Endometrial microvascular endothelial cells (primary cell): ENCODE results near the gene GRM7. TPM values are rescaled to one million over a fixed set of nuclear protein-coding genes. Genes with fewer than 3 reads are reported as not detected.

Source experiments
- in situ Hi-C: cut with HindIII; loops from 2 replicates; pipeline ENCODE4 v1.10.0; 2017; ENCODE audit warnings: low sequenced_read_pairs, low pct_unique_long_range_greater_than_20kb; ENCODE audit errors: inconsistent ontology term
- total RNA-seq: library from RNA; depleted of rRNA; stranded (reverse); fragments of >200 nt; gene quantifications from one replicate; pipeline ENCODE4 v1.2.3, GENCODE V29; 2015; ENCODE audit errors: inconsistent ontology term

Gene GRM7
- total RNA-seq, 1 donor from 2014 or later = not detected

GRCh38 chr3:7275396-7275795 lies 414.5 kb downstream of the GRM7 start:
- in situ Hi-C loops = no loop called here

GRCh38 chr3:7280318-7280717 lies 419.4 kb downstream of the GRM7 start:
- in situ Hi-C loops = no loop called here

DNA sequence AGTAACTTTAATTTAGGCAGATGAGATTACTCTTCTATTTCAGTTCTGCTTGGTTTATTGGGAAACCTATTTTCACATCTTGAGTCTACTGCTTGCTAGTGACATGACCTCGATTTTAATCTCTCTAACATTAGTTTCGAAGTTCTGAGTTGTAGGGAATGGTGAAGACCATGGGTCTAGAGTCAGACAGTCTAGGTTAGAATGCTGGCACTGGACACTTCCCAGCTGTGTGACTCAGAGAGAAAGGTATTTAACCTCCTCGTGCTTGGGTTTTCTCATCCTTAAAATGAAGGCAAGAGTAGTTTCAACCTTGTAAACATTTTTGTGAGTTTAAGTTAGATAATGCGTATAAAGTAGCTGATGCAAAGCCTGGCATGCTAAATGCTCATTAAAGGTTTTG lies 422.1 kb downstream of the GRM7 start:
- in situ Hi-C loops = no loop called here

DNA sequence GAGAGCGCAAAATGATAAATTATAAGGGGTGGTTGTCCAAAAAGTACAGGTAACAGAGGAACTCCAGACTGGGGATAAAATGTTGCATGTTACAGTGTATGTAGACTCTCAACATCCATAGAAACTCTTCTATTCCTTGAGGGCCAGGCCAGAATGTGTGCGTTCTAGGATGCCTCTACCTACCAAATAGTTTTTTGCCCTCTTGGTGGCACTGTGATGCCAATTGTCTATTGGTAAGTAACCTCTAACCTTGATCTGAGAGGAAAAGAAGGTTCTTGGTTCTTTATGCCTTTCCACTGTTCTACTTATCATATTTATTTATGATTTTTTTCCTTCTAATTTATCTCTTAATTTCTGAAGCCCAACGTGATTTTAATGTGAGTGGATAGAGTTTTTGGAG lies 424.6 kb downstream of the GRM7 start:
- in situ Hi-C loops = no loop called here

GRCh38 chr3:7288133-7288532 lies 427.2 kb downstream of the GRM7 start:
- in situ Hi-C loops = no loop called here

- in situ Hi-C loops = no loop called here
These were observed 428.2 kb downstream of the GRM7 start for GRCh38 chr3:7289121-7289520.

DNA sequence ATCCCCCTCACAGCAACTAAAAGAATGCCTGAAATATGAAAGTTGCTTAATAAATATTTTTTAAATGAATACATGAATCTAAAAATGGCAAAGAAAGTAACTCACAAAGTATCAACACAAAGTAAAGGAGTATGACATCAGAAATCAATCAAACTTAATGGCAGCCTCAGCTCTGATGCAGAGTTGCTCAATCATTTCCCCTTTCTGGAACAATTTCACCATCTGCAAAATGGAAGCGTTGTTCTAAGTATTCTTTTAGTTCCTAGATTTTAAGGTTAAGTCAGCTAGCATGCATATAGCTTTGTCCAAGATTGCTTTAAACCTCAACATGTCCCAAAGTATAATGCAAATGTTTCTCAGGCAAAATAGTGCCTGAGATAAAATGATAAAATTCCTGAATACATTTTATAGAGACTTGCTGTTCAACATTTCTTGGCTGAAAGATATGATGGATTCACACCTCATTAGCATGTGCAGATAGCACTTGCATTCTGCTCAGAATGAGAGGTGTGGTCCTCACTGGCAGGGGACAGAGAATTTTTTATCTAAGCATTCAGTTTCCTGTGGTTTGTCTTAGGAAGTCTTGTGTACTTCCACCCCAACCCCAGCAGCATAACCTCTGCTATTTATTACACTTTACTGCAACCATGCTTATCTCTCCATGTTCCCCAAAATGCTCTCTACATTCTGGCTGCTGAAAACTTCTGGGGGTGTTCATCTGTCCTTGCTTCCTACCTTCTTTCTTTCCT lies 429.3 kb downstream of the GRM7 start:
- in situ Hi-C loops = no loop called here

GRCh38 chr3:7292362-7292761 lies 431.4 kb downstream of the GRM7 start:
- in situ Hi-C loops = no loop called here

GRCh38 chr3:7293286-7293685 lies 432.4 kb downstream of the GRM7 start:
- in situ Hi-C loops = no loop called here

- in situ Hi-C loops = no loop called here
These were observed 444.6 kb downstream of the GRM7 start for GRCh38 chr3:7305561-7305960.

DNA sequence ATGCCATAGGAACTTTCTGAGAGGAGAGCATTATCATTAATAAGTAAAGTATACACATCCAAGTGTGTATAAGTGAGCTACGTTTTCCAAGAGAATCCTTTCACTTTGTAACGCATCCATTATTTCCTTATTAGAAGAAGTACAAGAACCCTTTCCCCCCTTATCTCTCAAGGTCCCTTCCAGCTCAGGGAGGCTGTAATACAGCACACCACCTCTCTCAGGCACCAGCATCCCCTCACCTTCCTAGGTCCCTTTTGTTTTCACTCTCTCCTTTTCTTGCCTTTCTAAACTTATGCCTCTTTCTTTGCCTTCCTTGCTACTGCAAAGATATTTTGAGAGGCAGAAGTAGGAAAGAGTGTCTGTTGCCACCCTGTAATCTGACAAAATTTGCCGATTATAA lies 446.0 kb downstream of the GRM7 start:
- in situ Hi-C loops = no loop called here

DNA sequence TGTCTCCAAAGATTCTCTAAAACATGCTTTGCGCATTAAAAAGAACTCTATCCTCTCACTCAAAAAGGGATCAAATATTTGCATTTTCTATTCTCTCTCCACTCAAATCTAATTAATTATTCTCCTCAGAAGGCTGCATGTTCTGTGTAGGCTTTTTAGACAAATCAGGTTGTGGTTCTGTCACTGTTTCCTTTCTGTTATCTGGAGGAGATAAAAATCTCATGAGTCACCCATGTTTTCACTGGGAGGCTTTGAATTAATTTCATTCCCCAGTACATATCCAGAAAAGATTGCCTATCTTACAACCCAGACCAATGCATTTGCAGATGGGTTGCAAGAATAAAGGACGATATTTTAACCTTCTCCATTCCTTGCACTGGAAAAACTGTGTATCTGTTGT lies 446.5 kb downstream of the GRM7 start:
- in situ Hi-C loops = no loop called here

- in situ Hi-C loops = no loop called here
These were observed 448.8 kb downstream of the GRM7 start for GRCh38 chr3:7309641-7310102.

- in situ Hi-C loops = no loop called here
These were observed 454.1 kb downstream of the GRM7 start for GRCh38 chr3:7315037-7315436.

DNA sequence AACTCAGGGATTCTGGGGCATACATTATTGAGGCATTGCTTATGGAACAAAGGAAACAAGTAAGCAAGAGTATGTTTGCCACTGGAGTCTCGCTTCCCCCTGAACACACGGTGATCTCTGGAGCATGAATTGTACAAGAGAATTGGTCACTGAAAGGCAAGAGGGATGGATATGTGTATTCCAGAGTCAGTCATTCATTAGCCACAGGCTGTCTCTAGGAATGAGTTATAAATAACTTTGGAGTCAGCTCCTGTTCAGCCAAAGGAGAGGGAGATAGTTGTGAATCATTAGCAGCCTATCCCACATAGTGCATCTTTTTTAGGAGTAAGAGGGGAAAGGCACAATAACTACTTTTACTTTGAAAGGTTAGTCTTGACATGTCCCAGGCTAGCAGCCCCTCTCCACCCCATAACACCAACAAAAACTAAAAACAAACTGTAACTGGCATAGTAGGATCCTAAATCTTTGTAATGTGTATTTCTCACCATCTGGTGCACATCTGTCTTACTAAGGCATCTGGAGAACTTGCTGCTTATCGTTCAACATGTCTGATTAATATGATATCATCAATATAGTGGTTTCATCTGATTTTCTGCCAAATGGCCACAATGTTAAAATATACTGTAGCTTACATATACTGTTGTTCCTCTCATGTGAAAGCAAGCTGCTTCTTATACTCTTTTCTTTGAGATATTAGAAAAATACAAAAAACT lies 462.2 kb downstream of the GRM7 start:
- in situ Hi-C loops = no loop called here

DNA sequence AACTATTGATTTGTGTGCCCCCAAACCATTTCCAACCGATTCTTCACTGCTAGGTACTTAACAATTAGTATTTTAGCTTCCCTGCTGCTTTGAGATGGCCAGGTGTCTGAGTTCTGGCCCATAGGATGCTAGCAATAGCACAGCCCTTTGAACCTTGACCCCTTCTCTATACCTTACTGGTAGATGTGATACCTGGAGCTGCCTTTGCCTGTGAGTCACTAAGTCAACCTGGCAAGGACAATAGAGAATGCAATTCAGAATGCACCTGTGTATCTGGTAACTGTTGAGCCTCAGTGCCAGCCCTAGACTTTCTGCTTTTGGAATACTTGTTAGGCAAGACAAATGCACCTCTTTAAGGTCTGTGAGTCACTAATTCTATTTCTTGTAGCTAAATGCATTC lies 467.4 kb downstream of the GRM7 start:
- in situ Hi-C loops = no loop called here

GRCh38 chr3:7332696-7333095 lies 471.8 kb downstream of the GRM7 start:
- in situ Hi-C loops = no loop called here

DNA sequence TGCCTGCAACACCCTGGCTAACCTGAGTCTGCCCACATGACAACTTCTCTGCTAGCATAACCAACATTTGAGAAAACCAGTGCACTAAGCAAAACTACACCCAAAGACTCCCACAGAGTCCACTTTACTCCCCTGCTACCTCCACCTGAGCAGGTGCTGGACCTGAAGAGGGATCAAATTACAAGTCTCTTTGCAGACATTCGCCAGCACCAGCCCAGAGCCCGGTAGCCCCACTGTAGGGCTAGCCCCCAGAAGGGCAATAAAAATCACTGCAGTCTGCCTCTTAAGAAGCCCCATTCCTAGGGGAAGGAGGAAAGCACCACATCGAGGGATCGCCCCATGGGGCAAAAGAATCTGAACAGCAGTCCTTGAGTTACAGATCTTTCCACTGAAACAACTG lies 472.2 kb downstream of the GRM7 start:
- in situ Hi-C loops = no loop called here

- in situ Hi-C loops = no loop called here
These were observed 479.9 kb downstream of the GRM7 start for GRCh38 chr3:7340795-7341194.

- in situ Hi-C loops = no loop called here
These were observed 485.4 kb downstream of the GRM7 start for GRCh38 chr3:7346364-7346763.
